Measurements from ENCODE around the gene CD302. TPM values are rescaled to one million over a fixed set of nuclear protein-coding genes. Genes with fewer than 3 reads are reported as not detected.
"Not testable (repeated sequence)": the region's sequence is repeated elsewhere in the genome, so short reads cannot be mapped to it uniquely, and the experiment has no call there.

CD302 gene
- total RNA-seq, 1 donor from 2014 or later, result 1.1 TPM

DNA sequence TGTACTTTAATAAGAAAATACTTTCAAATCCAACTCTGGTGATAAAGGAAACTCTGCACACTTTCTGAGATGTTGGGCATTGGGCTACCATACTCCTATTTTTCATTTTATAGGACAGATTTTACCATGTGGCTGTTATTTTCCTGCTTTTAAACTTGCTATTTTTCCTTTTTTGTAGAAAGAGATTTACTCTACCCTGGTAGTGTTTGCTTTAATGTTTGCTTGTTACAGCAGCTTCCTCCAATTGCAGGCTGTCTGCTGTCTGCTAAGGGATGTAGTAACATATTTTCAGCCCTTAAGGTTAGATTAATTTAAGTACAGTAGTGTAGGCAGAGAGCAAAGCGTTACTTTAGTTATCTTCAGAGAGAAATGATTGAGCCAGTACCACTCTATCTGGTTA is 47.1 kb downstream of the CD302 start:
- Histone ChIP-seq H3K9ac (no peak overlapping the region), H3K36me3 (peaks cover 51% of the 10 kb centered on the region), H3K4me1 (no peaks in the 10 kb centered on the region), H3K4me2 (no peak overlapping the region), H3K79me2 (ENCODE audit: low read depth) (peaks cover 96% of the 10 kb centered on the region), H3F3A (ENCODE audit: low read depth) (peaks cover 14% of the 10 kb centered on the region), H3K9me3 (ENCODE audit: low read depth) (no peaks in the 10 kb centered on the region), H3K27me3 (no peaks in the 10 kb centered on the region), H3K27ac (peak overlapping the region; percentile 53), H2AFZ (replicated peaks) (no peak overlapping the region), H3K4me3 (no peak overlapping the region), H4K20me1 (ENCODE audit: low read depth) (peaks cover 45% of the 10 kb centered on the region)
- no peaks in the 10 kb centered on the region for H3K4me1 Mint-ChIP-seq
- peaks cover 2% of the 10 kb centered on the region for H3K9me3 Mint-ChIP-seq
- DNase-seq (ENCODE audit: low spot score), result no peak
- no peak overlapping the region for H3K4me3 Mint-ChIP-seq
- TF ChIP-seq CTCF (IDR thresholded peaks at IDR 0.05), result no peak
- no peak for TF ChIP-seq EZH2 (IDR thresholded peaks at IDR 0.05)
- no peak for TF ChIP-seq EZH2phosphoT487 (IDR thresholded peaks at IDR 0.05)
- H3K36me3 Mint-ChIP-seq, result peaks cover 42% of the 10 kb centered on the region
- H3K27ac Mint-ChIP-seq, result no peak overlapping the region
- H3K27me3 Mint-ChIP-seq (ENCODE audit: insufficient read depth, low read depth), result peaks cover 3% of the 10 kb centered on the region

DNA sequence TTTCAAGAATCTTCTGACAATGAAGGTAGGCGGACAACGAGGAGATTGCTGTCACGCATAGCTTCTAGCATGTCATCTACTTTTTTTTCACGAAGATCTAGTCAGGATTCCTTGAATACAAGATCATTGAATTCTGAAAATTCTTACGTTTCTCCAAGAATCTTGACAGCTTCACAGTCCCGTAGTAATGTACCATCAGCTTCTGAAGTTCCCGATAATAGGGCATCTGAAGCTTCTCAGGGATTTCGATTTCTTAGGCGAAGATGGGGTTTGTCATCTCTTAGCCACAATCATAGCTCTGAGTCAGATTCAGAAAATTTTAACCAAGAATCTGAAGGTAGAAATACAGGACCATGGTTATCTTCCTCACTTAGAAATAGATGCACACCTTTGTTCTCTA is 49.9 kb downstream of the CD302 start:
- no peaks in the 10 kb centered on the region for H3K9me3 ChIP-seq (ENCODE audit: low read depth)
- H3K36me3 ChIP-seq, result peaks cover 46% of the 10 kb centered on the region
- Mint-ChIP-seq H3K4me3 (no peak overlapping the region), H3K4me1 (no peaks in the 10 kb centered on the region), H3K27ac (no peak overlapping the region), H3K27me3 (ENCODE audit: insufficient read depth, low read depth) (peaks cover 3% of the 10 kb centered on the region), H3K9me3 (peaks cover 2% of the 10 kb centered on the region), H3K36me3 (peaks cover 60% of the 10 kb centered on the region)
- no peak overlapping the region for H3K4me3 ChIP-seq
- no peak for DNase-seq (ENCODE audit: low spot score)
- no peak for TF ChIP-seq CTCF (IDR thresholded peaks at IDR 0.05)
- TF ChIP-seq EZH2phosphoT487 (IDR thresholded peaks at IDR 0.05), result no peak
- TF ChIP-seq EZH2 (IDR thresholded peaks at IDR 0.05), result no peak
- H3K79me2 ChIP-seq (ENCODE audit: low read depth), result peaks cover 95% of the 10 kb centered on the region
- H3K9ac ChIP-seq, result no peak overlapping the region
- no peaks in the 10 kb centered on the region for H3K4me1 ChIP-seq
- H4K20me1 ChIP-seq (ENCODE audit: low read depth), result peaks cover 21% of the 10 kb centered on the region
- H3K27ac ChIP-seq, result no peak overlapping the region
- peaks cover 5% of the 10 kb centered on the region for H3F3A ChIP-seq (ENCODE audit: low read depth)
- H2AFZ ChIP-seq (replicated peaks), result no peak overlapping the region
- no peak overlapping the region for H3K4me2 ChIP-seq
- no peaks in the 10 kb centered on the region for H3K27me3 ChIP-seq

GRCh38 chr2:159745237-159745636 is 52.8 kb downstream of the CD302 start:
- not testable (repeated sequence) for H3K27me3 ChIP-seq; H3K4me2 ChIP-seq; H4K20me1 ChIP-seq (ENCODE audit: low read depth); H3K4me1 ChIP-seq; H3K9ac ChIP-seq; H3F3A ChIP-seq (ENCODE audit: low read depth); H3K4me1 Mint-ChIP-seq; H2AFZ ChIP-seq (replicated peaks); H3K9me3 Mint-ChIP-seq; H3K27me3 Mint-ChIP-seq (ENCODE audit: insufficient read depth, low read depth); DNase-seq (ENCODE audit: low spot score); H3K9me3 ChIP-seq (ENCODE audit: low read depth); H3K4me3 ChIP-seq; H3K27ac Mint-ChIP-seq; H3K27ac ChIP-seq; H3K4me3 Mint-ChIP-seq
- Histone ChIP-seq H3K36me3 (peaks cover 35% of the 10 kb centered on the region), H3K79me2 (ENCODE audit: low read depth) (peaks cover 95% of the 10 kb centered on the region)
- H3K36me3 Mint-ChIP-seq, result peaks cover 52% of the 10 kb centered on the region

GRCh38 chr2:159744363-159744762 is 53.6 kb downstream of the CD302 start:
- Histone ChIP-seq H3K4me2 (no peak overlapping the region), H3K4me1 (no peaks in the 10 kb centered on the region), H2AFZ (replicated peaks) (no peak overlapping the region), H3F3A (ENCODE audit: low read depth) (no peaks in the 10 kb centered on the region), H3K9ac (no peak overlapping the region), H4K20me1 (ENCODE audit: low read depth) (peaks cover 16% of the 10 kb centered on the region), H3K27ac (no peak overlapping the region), H3K4me3 (no peak overlapping the region), H3K79me2 (ENCODE audit: low read depth) (peaks cover 95% of the 10 kb centered on the region), H3K9me3 (ENCODE audit: low read depth) (no peaks in the 10 kb centered on the region), H3K36me3 (peaks cover 31% of the 10 kb centered on the region), H3K27me3 (no peaks in the 10 kb centered on the region)
- H3K4me1 Mint-ChIP-seq, result no peaks in the 10 kb centered on the region
- no peak for DNase-seq (ENCODE audit: low spot score)
- H3K9me3 Mint-ChIP-seq, result no peaks in the 10 kb centered on the region
- H3K27me3 Mint-ChIP-seq (ENCODE audit: insufficient read depth, low read depth), result peaks cover 3% of the 10 kb centered on the region
- H3K36me3 Mint-ChIP-seq, result peaks cover 51% of the 10 kb centered on the region
- H3K4me3 Mint-ChIP-seq, result no peak overlapping the region
- H3K27ac Mint-ChIP-seq, result no peak overlapping the region
- no peak for TF ChIP-seq EZH2phosphoT487 (IDR thresholded peaks at IDR 0.05)
- TF ChIP-seq EZH2 (IDR thresholded peaks at IDR 0.05), result no peak
- TF ChIP-seq CTCF (IDR thresholded peaks at IDR 0.05), result no peak
